ENCODE results near the gene THG1L. TPM values are rescaled to one million over a fixed set of nuclear protein-coding genes. Genes with fewer than 3 reads are reported as not detected.

Gene THG1L
- total RNA-seq, 1 donor from 2014 or later = 6.4 TPM

GRCh38 chr5:157767689-157768088 is 36.5 kb downstream of the THG1L start:
- H3K36me3 Mint-ChIP-seq (ENCODE audit: low read depth, unreplicated experiment) = no peaks in the 10 kb centered on the region
- no peak for DNase-seq (ENCODE audit: low spot score)
- no peaks in the 10 kb centered on the region for H3K27me3 Mint-ChIP-seq (ENCODE audit: unreplicated experiment)
- no peaks in the 10 kb centered on the region for H3K4me1 Mint-ChIP-seq (ENCODE audit: unreplicated experiment)
- no peak overlapping the region for H3K4me3 Mint-ChIP-seq (ENCODE audit: unreplicated experiment)
- H3K27ac Mint-ChIP-seq (ENCODE audit: unreplicated experiment) = no peak overlapping the region
- no peak for TF ChIP-seq CTCF (IDR thresholded peaks at IDR 0.05; ENCODE audit: unreplicated experiment)
- H3K9me3 Mint-ChIP-seq (ENCODE audit: unreplicated experiment) = no peaks in the 10 kb centered on the region

GRCh38 chr5:157770665-157771064 is 39.4 kb downstream of the THG1L start:
- no peaks in the 10 kb centered on the region for H3K27me3 Mint-ChIP-seq (ENCODE audit: unreplicated experiment)
- no peaks in the 10 kb centered on the region for H3K9me3 Mint-ChIP-seq (ENCODE audit: unreplicated experiment)
- no peak overlapping the region for H3K4me3 Mint-ChIP-seq (ENCODE audit: unreplicated experiment)
- no peaks in the 10 kb centered on the region for H3K4me1 Mint-ChIP-seq (ENCODE audit: unreplicated experiment)
- DNase-seq (ENCODE audit: low spot score) = no peak
- no peak overlapping the region for H3K27ac Mint-ChIP-seq (ENCODE audit: unreplicated experiment)
- TF ChIP-seq CTCF (IDR thresholded peaks at IDR 0.05; ENCODE audit: unreplicated experiment) = no peak
- H3K36me3 Mint-ChIP-seq (ENCODE audit: low read depth, unreplicated experiment) = no peaks in the 10 kb centered on the region

- Mint-ChIP-seq H3K36me3 (ENCODE audit: low read depth, unreplicated experiment) (no peaks in the 10 kb centered on the region), H3K27ac (ENCODE audit: unreplicated experiment) (no peak overlapping the region), H3K4me3 (ENCODE audit: unreplicated experiment) (no peak overlapping the region), H3K27me3 (ENCODE audit: unreplicated experiment) (no peaks in the 10 kb centered on the region), H3K9me3 (ENCODE audit: unreplicated experiment) (no peaks in the 10 kb centered on the region), H3K4me1 (ENCODE audit: unreplicated experiment) (no peaks in the 10 kb centered on the region)
- no peak for TF ChIP-seq CTCF (IDR thresholded peaks at IDR 0.05; ENCODE audit: unreplicated experiment)
- no peak for DNase-seq (ENCODE audit: low spot score)
These were observed 40.9 kb downstream of the THG1L start for GRCh38 chr5:157772127-157772526.

- Mint-ChIP-seq H3K9me3 (ENCODE audit: unreplicated experiment) (no peaks in the 10 kb centered on the region), H3K4me3 (ENCODE audit: unreplicated experiment) (no peak overlapping the region), H3K27ac (ENCODE audit: unreplicated experiment) (no peak overlapping the region), H3K36me3 (ENCODE audit: low read depth, unreplicated experiment) (no peaks in the 10 kb centered on the region), H3K4me1 (ENCODE audit: unreplicated experiment) (no peaks in the 10 kb centered on the region), H3K27me3 (ENCODE audit: unreplicated experiment) (peaks cover 2% of the 10 kb centered on the region)
- no peak for DNase-seq (ENCODE audit: low spot score)
- TF ChIP-seq CTCF (IDR thresholded peaks at IDR 0.05; ENCODE audit: unreplicated experiment) = no peak
These were observed 47.0 kb downstream of the THG1L start for GRCh38 chr5:157778121-157778805.

GRCh38 chr5:157779221-157779620 is 48.0 kb downstream of the THG1L start:
- peaks cover 2% of the 10 kb centered on the region for H3K27me3 Mint-ChIP-seq (ENCODE audit: unreplicated experiment)
- H3K27ac Mint-ChIP-seq (ENCODE audit: unreplicated experiment) = no peak overlapping the region
- no peaks in the 10 kb centered on the region for H3K36me3 Mint-ChIP-seq (ENCODE audit: low read depth, unreplicated experiment)

More at GRCh38 chr5:157779221-157779620, 48.0 kb downstream of the THG1L start:
- Mint-ChIP-seq H3K4me1 (ENCODE audit: unreplicated experiment) (no peaks in the 10 kb centered on the region), H3K4me3 (ENCODE audit: unreplicated experiment) (no peak overlapping the region), H3K9me3 (ENCODE audit: unreplicated experiment) (no peaks in the 10 kb centered on the region)
- no peak for DNase-seq (ENCODE audit: low spot score)
- TF ChIP-seq CTCF (IDR thresholded peaks at IDR 0.05; ENCODE audit: unreplicated experiment) = no peak
